HEK293 (cell line): ENCODE results near the gene CADM4.

Source experiments
- GFI1B ChIP-seq: fragments of 450-650 bp; formaldehyde crosslinking; IDR thresholded peaks from 2 replicates; pipeline ENCODE4 v1.5.1; 2016; ENCODE audit warnings: missing biosample characterization, missing genetic modification characterization
- GLIS2 ChIP-seq: fragments of 450-650 bp; formaldehyde crosslinking; IDR thresholded peaks from 2 replicates; pipeline ENCODE4 v1.5.1; 2016; ENCODE audit warnings: missing biosample characterization, missing genetic modification characterization
- KLF1 ChIP-seq: fragments of 450-650 bp; formaldehyde crosslinking; IDR thresholded peaks from 2 replicates; pipeline ENCODE4 v1.5.1; 2016; ENCODE audit warnings: missing biosample characterization, missing genetic modification characterization
- MEIS1 ChIP-seq: sonication (generic); formaldehyde crosslinking; IDR thresholded peaks from 2 replicates; pipeline ENCODE4 v1.8.1; 2022; ENCODE audit warnings: missing genetic modification reagents, mild to moderate bottlenecking, borderline replicate concordance
- MYNN ChIP-seq: fragments of 450-650 bp; formaldehyde crosslinking; IDR thresholded peaks from 2 replicates; pipeline ENCODE4 v1.5.1; 2016; ENCODE audit warnings: missing biosample characterization, missing genetic modification characterization, borderline replicate concordance
- RBAK ChIP-seq: fragments of 450-650 bp; formaldehyde crosslinking; IDR thresholded peaks from 2 replicates; pipeline ENCODE4 v1.5.1; 2016; ENCODE audit warnings: missing biosample characterization, missing genetic modification characterization
- WT1 ChIP-seq: fragments of 450-650 bp; formaldehyde crosslinking; IDR thresholded peaks from 2 replicates; pipeline ENCODE4 v1.5.1; 2016; ENCODE audit warnings: missing biosample characterization, missing genetic modification characterization
- ZFP69B ChIP-seq: fragments of 450-650 bp; formaldehyde crosslinking; IDR thresholded peaks from 2 replicates; pipeline ENCODE4 v1.5.1; 2016; ENCODE audit warnings: missing biosample characterization, missing genetic modification characterization
- ZNF114 ChIP-seq: fragments of 450-650 bp; formaldehyde crosslinking; IDR thresholded peaks from 2 replicates; pipeline ENCODE4 v1.5.0; 2017; ENCODE audit warnings: missing biosample characterization, missing genetic modification characterization
- ZNF132 ChIP-seq: fragments of 450-650 bp; formaldehyde crosslinking; IDR thresholded peaks from 2 replicates; pipeline ENCODE4 v1.5.1; 2017; ENCODE audit warnings: missing biosample characterization, missing genetic modification characterization, borderline replicate concordance
- ZNF133 ChIP-seq: fragments of 450-650 bp; formaldehyde crosslinking; IDR thresholded peaks from 2 replicates; pipeline ENCODE4 v1.5.1; 2016; ENCODE audit warnings: missing biosample characterization, missing genetic modification characterization
- ZNF16 ChIP-seq: fragments of 450-650 bp; formaldehyde crosslinking; IDR thresholded peaks from 2 replicates; pipeline ENCODE4 v1.5.1; 2016; ENCODE audit warnings: low read depth, missing biosample characterization, missing genetic modification characterization
- ZNF221 ChIP-seq: fragments of 450-650 bp; formaldehyde crosslinking; IDR thresholded peaks from 2 replicates; pipeline ENCODE4 v1.5.1; 2017; ENCODE audit warnings: missing biosample characterization, missing genetic modification characterization, borderline replicate concordance
- ZNF223 ChIP-seq: fragments of 450-650 bp; formaldehyde crosslinking; IDR thresholded peaks from 2 replicates; pipeline ENCODE4 v1.5.1; 2016; ENCODE audit warnings: missing biosample characterization, missing genetic modification characterization
- ZNF416 ChIP-seq: fragments of 450-650 bp; formaldehyde crosslinking; IDR thresholded peaks from 2 replicates; pipeline ENCODE4 v1.5.1; 2016; ENCODE audit warnings: missing biosample characterization, missing genetic modification characterization
- ZNF473 ChIP-seq: fragments of 450-650 bp; formaldehyde crosslinking; IDR thresholded peaks from 2 replicates; pipeline ENCODE4 v1.5.1; 2017; ENCODE audit warnings: missing biosample characterization, missing genetic modification characterization
- ZNF48 ChIP-seq: fragments of 450-650 bp; formaldehyde crosslinking; IDR thresholded peaks from 2 replicates; pipeline ENCODE4 v1.5.1; 2016; ENCODE audit warnings: missing biosample characterization, missing genetic modification characterization
- ZNF548 ChIP-seq: fragments of 450-650 bp; formaldehyde crosslinking; IDR thresholded peaks from 2 replicates; pipeline ENCODE4 v1.5.1; 2016; ENCODE audit warnings: missing biosample characterization, missing genetic modification characterization
- ZNF560 ChIP-seq: fragments of 450-650 bp; formaldehyde crosslinking; IDR thresholded peaks from 2 replicates; pipeline ENCODE4 v1.5.1; 2017; ENCODE audit warnings: missing biosample characterization, missing genetic modification characterization, borderline replicate concordance
- ZNF664 ChIP-seq: fragments of 450-650 bp; formaldehyde crosslinking; IDR thresholded peaks from 2 replicates; pipeline ENCODE4 v1.5.1; 2016; ENCODE audit warnings: missing biosample characterization, missing genetic modification characterization
- ZNF701 ChIP-seq: fragments of 450-650 bp; formaldehyde crosslinking; IDR thresholded peaks from 2 replicates; pipeline ENCODE4 v1.5.1; 2016; ENCODE audit warnings: missing biosample characterization, missing genetic modification characterization
- ZNF707 ChIP-seq: fragments of 450-650 bp; formaldehyde crosslinking; IDR thresholded peaks from 2 replicates; pipeline ENCODE4 v1.5.1; 2016; ENCODE audit warnings: missing biosample characterization, missing genetic modification characterization
- ZNF843 ChIP-seq: fragments of 450-650 bp; formaldehyde crosslinking; IDR thresholded peaks from 2 replicates; pipeline ENCODE4 v1.5.1; 2016; ENCODE audit warnings: missing biosample characterization, missing genetic modification characterization
- TF ChIP-seq, protein P1 (sequence below): fragments of 450-650 bp; formaldehyde crosslinking; IDR thresholded peaks from 2 replicates; pipeline ENCODE4 v1.5.1; 2016; ENCODE audit warnings: missing biosample characterization, missing genetic modification characterization
- TF ChIP-seq, protein P2 (sequence below): fragments of 450-650 bp; formaldehyde crosslinking; IDR thresholded peaks from 2 replicates; pipeline ENCODE4 v1.5.1; 2016; ENCODE audit warnings: missing biosample characterization, missing genetic modification characterization
- TF ChIP-seq, protein P3 (sequence below): fragments of 450-650 bp; formaldehyde crosslinking; IDR thresholded peaks from 2 replicates; pipeline ENCODE4 v1.5.1; 2016; ENCODE audit warnings: missing biosample characterization, missing genetic modification characterization
- TF ChIP-seq, protein P4 (sequence below): fragments of 450-650 bp; formaldehyde crosslinking; IDR thresholded peaks from 2 replicates; pipeline ENCODE4 v1.5.1; 2017; ENCODE audit warnings: missing biosample characterization, missing genetic modification characterization
- TF ChIP-seq, protein P5 (sequence below): sonication (generic); formaldehyde crosslinking; IDR thresholded peaks from 2 replicates; pipeline ENCODE4 v1.8.1; 2022; ENCODE audit warnings: mild to moderate bottlenecking, moderate library complexity, missing genetic modification reagents
- TF ChIP-seq, protein P6 (sequence below): fragments of 450-650 bp; formaldehyde crosslinking; IDR thresholded peaks from 2 replicates; pipeline ENCODE4; 2016; ENCODE audit warnings: missing biosample characterization, missing genetic modification characterization

CADM4 gene

DNA sequence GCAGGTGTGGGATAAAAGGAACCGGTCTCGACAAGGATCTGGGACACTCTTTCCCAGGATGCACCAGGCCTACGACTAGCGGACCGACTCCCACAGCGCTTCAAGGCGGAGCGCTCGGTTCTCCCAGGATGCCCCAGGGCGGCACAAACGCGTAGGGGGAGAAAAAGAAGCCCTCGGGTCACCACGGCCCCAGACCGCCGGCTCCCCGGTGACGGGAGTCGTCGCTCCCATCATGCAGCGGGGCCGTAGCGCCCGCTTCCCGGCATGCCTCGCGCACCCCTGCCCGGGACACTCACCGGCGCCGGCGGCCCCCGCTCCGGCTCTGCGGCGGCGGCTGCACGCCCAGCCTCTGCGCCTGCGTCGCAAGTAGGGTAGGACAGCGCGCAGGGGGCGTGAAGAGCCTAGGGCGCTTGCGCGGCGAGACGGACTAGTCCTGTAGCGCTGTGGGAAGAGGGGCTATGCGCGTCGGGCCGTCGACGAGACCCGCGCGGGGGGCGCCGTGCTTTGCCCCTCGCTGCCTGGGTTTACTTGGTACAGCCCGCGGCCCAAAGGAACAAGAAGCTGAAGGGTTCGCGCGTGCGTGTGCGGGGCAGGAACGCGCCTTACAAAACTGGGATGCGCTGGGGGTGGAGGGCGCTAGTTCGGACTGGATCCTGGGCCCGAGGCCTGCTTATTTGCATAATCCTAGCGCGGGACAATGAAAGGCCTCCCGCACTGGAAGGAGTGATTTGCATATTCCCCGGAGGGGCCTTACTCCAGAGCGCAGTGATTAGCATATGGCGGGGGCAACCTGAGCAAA, 20.2 kb downstream of the CADM4 start, which contains the start of gene ZNF428 (continued):
- TF ChIP-seq MEIS1 (CRISPR knock-in tag) (no peak), ZFP69B (peak; percentile 46), ZNF664 (tag by site-specific recombination) (no peak; the same call in 1 of the 2 replicates), ZNF16 (tag by site-specific recombination) (no peak), ZNF473 (no peak), GFI1B (tag by site-specific recombination) (peak; percentile 8; the same call in 1 of the 2 replicates), ZNF133 (tag by site-specific recombination) (no peak), GLIS2 (tag by site-specific recombination) (peak; percentile 97), MYNN (tag by site-specific recombination) (0 out of 2 replicates have a peak, but pooled peaks have one; percentile 46), KLF1 (peak; percentile 7), ZNF707 (tag by site-specific recombination) (no peak), ZNF416 (no peak), ZNF48 (tag by site-specific recombination) (no peak), WT1 (tag by site-specific recombination) (peak; percentile 47), ZNF843 (tag by site-specific recombination) (peak; percentile 49), ZNF548 (tag by site-specific recombination) (no peak), RBAK (tag by site-specific recombination) (peak; percentile 49; the same call in 1 of the 2 replicates), ZNF132 (no peak), ZNF221 (tag by site-specific recombination) (0 out of 2 replicates have a peak, but pooled peaks have one; percentile 4), ZNF701 (tag by site-specific recombination) (no peak), ZNF223 (tag by site-specific recombination) (0 out of 2 replicates have a peak, but pooled peaks have one; percentile 39), ZNF560 (tag by site-specific recombination) (peak; percentile 95; the same call in 1 of the 2 replicates), ZNF114 (tag by site-specific recombination) (no peak)
- TF ChIP-seq, protein P1, sequence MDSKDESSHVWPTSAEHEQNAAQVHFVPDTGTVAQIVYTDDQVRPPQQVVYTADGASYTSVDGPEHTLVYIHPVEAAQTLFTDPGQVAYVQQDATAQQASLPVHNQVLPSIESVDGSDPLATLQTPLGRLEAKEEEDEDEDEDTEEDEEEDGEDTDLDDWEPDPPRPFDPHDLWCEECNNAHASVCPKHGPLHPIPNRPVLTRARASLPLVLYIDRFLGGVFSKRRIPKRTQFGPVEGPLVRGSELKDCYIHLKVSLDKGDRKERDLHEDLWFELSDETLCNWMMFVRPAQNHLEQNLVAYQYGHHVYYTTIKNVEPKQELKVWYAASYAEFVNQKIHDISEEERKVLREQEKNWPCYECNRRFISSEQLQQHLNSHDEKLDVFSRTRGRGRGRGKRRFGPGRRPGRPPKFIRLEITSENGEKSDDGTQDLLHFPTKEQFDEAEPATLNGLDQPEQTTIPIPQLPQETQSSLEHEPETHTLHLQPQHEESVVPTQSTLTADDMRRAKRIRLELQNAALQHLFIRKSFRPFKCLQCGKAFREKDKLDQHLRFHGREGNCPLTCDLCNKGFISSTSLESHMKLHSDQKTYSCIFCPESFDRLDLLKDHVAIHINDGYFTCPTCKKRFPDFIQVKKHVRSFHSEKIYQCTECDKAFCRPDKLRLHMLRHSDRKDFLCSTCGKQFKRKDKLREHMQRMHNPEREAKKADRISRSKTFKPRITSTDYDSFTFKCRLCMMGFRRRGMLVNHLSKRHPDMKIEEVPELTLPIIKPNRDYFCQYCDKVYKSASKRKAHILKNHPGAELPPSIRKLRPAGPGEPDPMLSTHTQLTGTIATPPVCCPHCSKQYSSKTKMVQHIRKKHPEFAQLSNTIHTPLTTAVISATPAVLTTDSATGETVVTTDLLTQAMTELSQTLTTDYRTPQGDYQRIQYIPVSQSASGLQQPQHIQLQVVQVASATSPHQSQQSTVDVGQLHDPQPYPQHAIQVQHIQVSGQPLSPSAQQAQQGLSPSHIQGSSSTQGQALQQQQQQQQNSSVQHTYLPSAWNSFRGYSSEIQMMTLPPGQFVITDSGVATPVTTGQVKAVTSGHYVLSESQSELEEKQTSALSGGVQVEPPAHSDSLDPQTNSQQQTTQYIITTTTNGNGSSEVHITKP (tag by site-specific recombination), result peak; percentile 100
- TF ChIP-seq, protein P2, sequence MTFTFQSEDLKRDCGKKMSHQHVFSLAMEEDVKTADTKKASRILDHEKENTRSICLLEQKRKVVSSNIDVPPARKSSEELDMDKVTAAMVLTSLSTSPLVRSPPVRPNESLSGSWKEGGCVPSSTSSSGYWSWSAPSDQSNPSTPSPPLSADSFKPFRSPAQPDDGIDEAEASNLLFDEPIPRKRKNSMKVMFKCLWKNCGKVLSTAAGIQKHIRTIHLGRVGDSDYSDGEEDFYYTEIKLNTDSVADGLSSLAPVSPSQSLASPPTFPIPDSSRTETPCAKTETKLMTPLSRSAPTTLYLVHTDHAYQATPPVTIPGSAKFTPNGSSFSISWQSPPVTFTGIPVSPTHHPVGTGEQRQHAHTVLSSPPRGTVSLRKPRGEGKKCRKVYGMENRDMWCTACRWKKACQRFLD (tag by site-specific recombination), result no peak
- TF ChIP-seq, protein P3, sequence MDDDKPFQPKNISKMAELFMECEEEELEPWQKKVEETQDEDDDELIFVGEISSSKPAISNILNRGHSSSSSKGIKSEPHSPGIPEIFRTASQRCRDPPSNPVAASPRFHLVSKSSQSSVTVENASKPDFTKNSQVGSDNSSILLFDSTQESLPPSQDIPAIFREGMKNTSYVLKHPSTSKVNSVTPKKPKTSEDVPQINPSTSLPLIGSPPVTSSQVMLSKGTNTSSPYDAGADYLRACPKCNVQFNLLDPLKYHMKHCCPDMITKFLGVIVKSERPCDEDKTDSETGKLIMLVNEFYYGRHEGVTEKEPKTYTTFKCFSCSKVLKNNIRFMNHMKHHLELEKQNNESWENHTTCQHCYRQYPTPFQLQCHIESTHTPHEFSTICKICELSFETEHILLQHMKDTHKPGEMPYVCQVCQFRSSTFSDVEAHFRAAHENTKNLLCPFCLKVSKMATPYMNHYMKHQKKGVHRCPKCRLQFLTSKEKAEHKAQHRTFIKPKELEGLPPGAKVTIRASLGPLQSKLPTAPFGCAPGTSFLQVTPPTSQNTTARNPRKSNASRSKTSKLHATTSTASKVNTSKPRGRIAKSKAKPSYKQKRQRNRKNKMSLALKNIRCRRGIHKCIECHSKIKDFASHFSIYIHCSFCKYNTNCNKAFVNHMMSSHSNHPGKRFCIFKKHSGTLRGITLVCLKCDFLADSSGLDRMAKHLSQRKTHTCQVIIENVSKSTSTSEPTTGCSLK (tag by site-specific recombination), result no peak
- TF ChIP-seq, protein P4, sequence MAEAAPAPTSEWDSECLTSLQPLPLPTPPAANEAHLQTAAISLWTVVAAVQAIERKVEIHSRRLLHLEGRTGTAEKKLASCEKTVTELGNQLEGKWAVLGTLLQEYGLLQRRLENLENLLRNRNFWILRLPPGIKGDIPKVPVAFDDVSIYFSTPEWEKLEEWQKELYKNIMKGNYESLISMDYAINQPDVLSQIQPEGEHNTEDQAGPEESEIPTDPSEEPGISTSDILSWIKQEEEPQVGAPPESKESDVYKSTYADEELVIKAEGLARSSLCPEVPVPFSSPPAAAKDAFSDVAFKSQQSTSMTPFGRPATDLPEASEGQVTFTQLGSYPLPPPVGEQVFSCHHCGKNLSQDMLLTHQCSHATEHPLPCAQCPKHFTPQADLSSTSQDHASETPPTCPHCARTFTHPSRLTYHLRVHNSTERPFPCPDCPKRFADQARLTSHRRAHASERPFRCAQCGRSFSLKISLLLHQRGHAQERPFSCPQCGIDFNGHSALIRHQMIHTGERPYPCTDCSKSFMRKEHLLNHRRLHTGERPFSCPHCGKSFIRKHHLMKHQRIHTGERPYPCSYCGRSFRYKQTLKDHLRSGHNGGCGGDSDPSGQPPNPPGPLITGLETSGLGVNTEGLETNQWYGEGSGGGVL, result peak; percentile 52; the same call in 1 of the 2 replicates
- TF ChIP-seq, protein P5, sequence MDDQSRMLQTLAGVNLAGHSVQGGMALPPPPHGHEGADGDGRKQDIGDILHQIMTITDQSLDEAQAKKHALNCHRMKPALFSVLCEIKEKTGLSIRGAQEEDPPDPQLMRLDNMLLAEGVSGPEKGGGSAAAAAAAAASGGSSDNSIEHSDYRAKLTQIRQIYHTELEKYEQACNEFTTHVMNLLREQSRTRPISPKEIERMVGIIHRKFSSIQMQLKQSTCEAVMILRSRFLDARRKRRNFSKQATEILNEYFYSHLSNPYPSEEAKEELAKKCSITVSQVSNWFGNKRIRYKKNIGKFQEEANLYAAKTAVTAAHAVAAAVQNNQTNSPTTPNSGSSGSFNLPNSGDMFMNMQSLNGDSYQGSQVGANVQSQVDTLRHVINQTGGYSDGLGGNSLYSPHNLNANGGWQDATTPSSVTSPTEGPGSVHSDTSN (CRISPR knock-in tag), result no peak
- TF ChIP-seq, protein P6, sequence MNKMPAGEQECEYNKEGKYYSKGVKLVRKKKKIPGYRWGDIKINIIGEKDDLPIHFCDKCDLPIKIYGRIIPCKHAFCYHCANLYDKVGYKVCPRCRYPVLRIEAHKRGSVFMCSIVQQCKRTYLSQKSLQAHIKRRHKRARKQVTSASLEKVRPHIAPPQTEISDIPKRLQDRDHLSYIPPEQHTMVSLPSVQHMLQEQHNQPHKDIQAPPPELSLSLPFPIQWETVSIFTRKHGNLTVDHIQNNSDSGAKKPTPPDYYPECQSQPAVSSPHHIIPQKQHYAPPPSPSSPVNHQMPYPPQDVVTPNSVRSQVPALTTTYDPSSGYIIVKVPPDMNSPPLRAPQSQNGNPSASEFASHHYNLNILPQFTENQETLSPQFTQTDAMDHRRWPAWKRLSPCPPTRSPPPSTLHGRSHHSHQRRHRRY, result no peak
